Esophagus muscularis mucosa (tissue), 4 donors: ENCODE results near the gene INTS13. TPM values are rescaled to one million over a fixed set of nuclear protein-coding genes. Genes with fewer than 3 reads are reported as not detected.
"Not testable (repeated sequence)": the region's sequence is repeated elsewhere in the genome, so short reads cannot be mapped to it uniquely, and the experiment has no call there.

Experiments used
- DNase-seq: peaks from one replicate; pipeline ENCODE4 v3.0.0-alpha.2; 2017; ENCODE audit errors: extremely low spot score
- H3K27ac ChIP-seq, 4 donors: fragments of 200-600 bp; sonication (generic); replicated peaks in 1 of 4; 1 replicate in 3 of 4; 2 replicates in 1 of 4; pipeline ENCODE4 v1.5.1; 2016 to 2019; ENCODE audit warnings: mild to moderate bottlenecking in 1 of 4
- H3K27me3 ChIP-seq, 4 donors: fragments of 200-600 bp; sonication (generic); one replicate each; pipeline versions ENCODE4 v1.5.1 to v1.6.0; 2016 to 2019
- H3K36me3 ChIP-seq, 4 donors: fragments of 200-600 bp; sonication (generic); one replicate each; pipeline ENCODE4 v1.5.1; 2016 to 2019
- H3K4me1 ChIP-seq, 4 donors: fragments of 200-600 bp; sonication (generic); one replicate each; pipeline ENCODE4 v1.5.1; 2016 to 2019
- H3K4me3 ChIP-seq, 4 donors: fragments of 200-600 bp; sonication (generic); 1 replicate in 2 of 4; 2 replicates in 2 of 4; pipeline ENCODE4 v1.5.1; 2016 to 2019; ENCODE audit warnings: mild to moderate bottlenecking in 4 of 4, moderate library complexity in 1 of 4
- H3K9me3 ChIP-seq, 4 donors: fragments of 200-600 bp; sonication (generic); 1 replicate in 3 of 4; 2 replicates in 1 of 4; pipeline ENCODE4 v1.5.1; 2016 to 2019
- CTCF ChIP-seq, 3 experiments: fragments of 200-600 bp in 2 of 3; fragments of 450-650 bp in 1 of 3; sonication (generic) in 2 of 3; IDR thresholded peaks; one replicate each; pipeline ENCODE4 v1.5.1; 2017 to 2019; ENCODE audit warnings: antibody characterized with exemption in 3 of 3, mild to moderate bottlenecking in 2 of 3, moderate library complexity in 1 of 3
- EP300 ChIP-seq: sonication (generic); formaldehyde crosslinking; IDR thresholded peaks from one replicate; pipeline ENCODE4 v1.6.1; 2017; ENCODE audit warnings: antibody characterized with exemption
- POLR2A ChIP-seq: fragments of 450-650 bp; IDR thresholded peaks from one replicate; pipeline ENCODE4 v1.6.1; 2017; ENCODE audit warnings: antibody characterized with exemption, moderate library complexity, mild to moderate bottlenecking, low read depth
- POLR2AphosphoS5 ChIP-seq, 2 donors: sonication (generic); formaldehyde crosslinking; IDR thresholded peaks; one replicate each; pipeline ENCODE4 v1.6.1; 2017; ENCODE audit warnings: antibody characterized with exemption in 2 of 2
- WGBS: methylation state at CpG from one replicate; pipeline ENCODE4 v1.1.5; 2018; 5-methylcytosine and 5-hydroxymethylcytosine counted together
- intact Hi-C: fragments of 100-400 bp; cut with DNase I; formaldehyde crosslinking; loops from one replicate; pipeline ENCODE4 v1.15.1; 2023
- total RNA-seq, 4 donors: library from RNA; depleted of rRNA; stranded (reverse); fragments of >200 nt; gene quantifications; one replicate each; pipeline versions ENCODE4 v1.1.0 to v1.2.1, GENCODE V29; 2016

INTS13 gene
- total RNA-seq, 4 donors from 2014 or later = 14.2 to 24.9 (median 22.7) TPM

- WGBS = 48% methylated on average over 1 of the region's 1 CpG
- Histone ChIP-seq H3K36me3 (peaks cover 9 to 74% (median 52%) of the 10 kb centered on the region in 4 donors), H3K4me1 (no peaks in the 10 kb centered on the region), H3K9me3 (no peaks in the 10 kb centered on the region), H3K4me3 (no peak overlapping the region), H3K27ac (no peak overlapping the region), H3K27me3 (no peaks in the 10 kb centered on the region)
- no peak for TF ChIP-seq POLR2A
- TF ChIP-seq POLR2AphosphoS5 (IDR thresholded peaks at IDR 0.05) = no peak
- TF ChIP-seq EP300 = no peak
- TF ChIP-seq CTCF (IDR thresholded peaks at IDR 0.05) = no peak
- intact Hi-C loops = no loop called here
- DNase-seq = no peak
Measured at GRCh38 chr12:26906704-26907103, 31.1 kb downstream of the INTS13 start.

GRCh38 chr12:26906024-26906423, 31.8 kb downstream of the INTS13 start:
- intact Hi-C loops = no loop called here
- H3K9me3 ChIP-seq = no peaks in the 10 kb centered on the region
- WGBS = 68% methylated on average over 1 of the region's 1 CpG
- no peaks in the 10 kb centered on the region for H3K4me1 ChIP-seq
- H3K27me3 ChIP-seq = no peaks in the 10 kb centered on the region
- no peak overlapping the region for H3K4me3 ChIP-seq
- H3K36me3 ChIP-seq = peaks cover 8 to 76% (median 49%) of the 10 kb centered on the region in 4 donors
- TF ChIP-seq EP300 (no peak), POLR2AphosphoS5 (IDR thresholded peaks at IDR 0.05) (no peak), POLR2A (no peak), CTCF (IDR thresholded peaks at IDR 0.05) (no peak)
- DNase-seq = no peak
- no peak overlapping the region for H3K27ac ChIP-seq

GRCh38 chr12:26903396-26903795, 34.4 kb downstream of the INTS13 start:
- H3K27me3 ChIP-seq, intact Hi-C loops, H3K27ac ChIP-seq, DNase-seq, H3K4me1 ChIP-seq, H3K4me3 ChIP-seq, H3K9me3 ChIP-seq: not testable (repeated sequence)
- peaks cover 0 to 81% (median 33%) of the 10 kb centered on the region in 4 donors for H3K36me3 ChIP-seq
- 67% methylated on average over 3 of the region's 3 CpGs for WGBS

- intact Hi-C loops = no loop called here
- Histone ChIP-seq H3K9me3 (no peaks in the 10 kb centered on the region), H3K4me3 (no peak overlapping the region), H3K27ac (no peak overlapping the region), H3K27me3 (no peaks in the 10 kb centered on the region), H3K4me1 (no peaks in the 10 kb centered on the region), H3K36me3 (peaks cover 0 to 33% (median 4%) of the 10 kb centered on the region in 4 donors)
- no peak for TF ChIP-seq CTCF (IDR thresholded peaks at IDR 0.05)
- TF ChIP-seq POLR2A = no peak
- TF ChIP-seq POLR2AphosphoS5 (IDR thresholded peaks at IDR 0.05) = no peak
- DNase-seq = no peak
- WGBS = 97% methylated on average over 2 of the region's 2 CpGs
Measured at GRCh38 chr12:26896913-26897312, 40.9 kb downstream of the INTS13 start.

GRCh38 chr12:26895672-26896071, 42.1 kb downstream of the INTS13 start:
- intact Hi-C loops = no loop called here
- WGBS = 98% methylated on average over 4 of the region's 4 CpGs
- no peaks in the 10 kb centered on the region for H3K9me3 ChIP-seq

More at GRCh38 chr12:26895672-26896071, 42.1 kb downstream of the INTS13 start:
- Histone ChIP-seq H3K4me1 (no peaks in the 10 kb centered on the region), H3K27me3 (no peaks in the 10 kb centered on the region), H3K4me3 (no peak overlapping the region), H3K27ac (no peak overlapping the region), H3K36me3 (peaks cover 0 to 26% (median under 1%) of the 10 kb centered on the region in 4 donors)
- TF ChIP-seq CTCF (IDR thresholded peaks at IDR 0.05) = no peak
- no peak for TF ChIP-seq POLR2A
- no peak for TF ChIP-seq EP300
- no peak for TF ChIP-seq POLR2AphosphoS5 (IDR thresholded peaks at IDR 0.05)
- no peak for DNase-seq
